Fibroblast of villous mesenchyme (primary cell): ENCODE data around the gene KDELR1. TPM values are rescaled to one million over a fixed set of nuclear protein-coding genes. Genes with fewer than 3 reads are reported as not detected.
"Not testable (repeated sequence)": the region's sequence is repeated elsewhere in the genome, so short reads cannot be mapped to it uniquely, and the experiment has no call there.

Source experiments
- DNase-seq: peaks from one replicate; pipeline ENCODE4 v3.0.0-alpha.2; 2010; ENCODE audit warnings: low read depth
- H3K4me3 ChIP-seq: 2 replicates; pipeline ENCODE4 v1.5.1; 2011; ENCODE audit warnings: low read depth, mild to moderate bottlenecking, low read length
- total RNA-seq: library from RNA; depleted of rRNA; stranded (reverse); fragments of >200 nt; gene quantifications from 2 replicates; pipeline ENCODE4 v1.2.3, GENCODE V29; 2012
- TF ChIP-seq, protein P1 (sequence below): IDR thresholded peaks from 2 replicates; pipeline ENCODE4 v1.5.1; 2012; ENCODE audit warnings: low read depth, mild to moderate bottlenecking, low read length; ENCODE audit not compliant: insufficient read depth

Gene KDELR1
- total RNA-seq, 1 donor = 111 TPM

DNA sequence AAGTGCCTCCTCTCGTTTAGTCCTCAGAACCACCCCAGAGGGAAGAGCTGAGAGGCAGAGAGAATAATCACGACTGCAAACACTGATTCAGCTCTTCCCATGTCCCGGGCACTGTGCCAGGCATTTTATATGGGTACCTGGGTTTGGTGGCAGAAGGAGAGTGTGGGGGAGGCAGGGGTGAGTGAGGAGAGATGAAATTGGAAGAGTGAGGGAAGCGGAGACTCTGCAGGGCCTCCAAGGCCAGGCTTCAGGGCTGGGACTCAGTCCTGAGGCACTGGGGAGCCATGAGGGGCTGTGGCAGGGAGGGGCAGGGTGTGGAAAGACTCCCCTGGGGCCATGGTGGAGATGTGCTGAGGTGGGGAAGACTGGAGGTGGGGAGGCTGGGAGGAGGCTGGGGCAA lies 18.4 kb downstream of the KDELR1 start:
- DNase-seq = no peak
- TF ChIP-seq, protein P1, sequence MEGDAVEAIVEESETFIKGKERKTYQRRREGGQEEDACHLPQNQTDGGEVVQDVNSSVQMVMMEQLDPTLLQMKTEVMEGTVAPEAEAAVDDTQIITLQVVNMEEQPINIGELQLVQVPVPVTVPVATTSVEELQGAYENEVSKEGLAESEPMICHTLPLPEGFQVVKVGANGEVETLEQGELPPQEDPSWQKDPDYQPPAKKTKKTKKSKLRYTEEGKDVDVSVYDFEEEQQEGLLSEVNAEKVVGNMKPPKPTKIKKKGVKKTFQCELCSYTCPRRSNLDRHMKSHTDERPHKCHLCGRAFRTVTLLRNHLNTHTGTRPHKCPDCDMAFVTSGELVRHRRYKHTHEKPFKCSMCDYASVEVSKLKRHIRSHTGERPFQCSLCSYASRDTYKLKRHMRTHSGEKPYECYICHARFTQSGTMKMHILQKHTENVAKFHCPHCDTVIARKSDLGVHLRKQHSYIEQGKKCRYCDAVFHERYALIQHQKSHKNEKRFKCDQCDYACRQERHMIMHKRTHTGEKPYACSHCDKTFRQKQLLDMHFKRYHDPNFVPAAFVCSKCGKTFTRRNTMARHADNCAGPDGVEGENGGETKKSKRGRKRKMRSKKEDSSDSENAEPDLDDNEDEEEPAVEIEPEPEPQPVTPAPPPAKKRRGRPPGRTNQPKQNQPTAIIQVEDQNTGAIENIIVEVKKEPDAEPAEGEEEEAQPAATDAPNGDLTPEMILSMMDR = no peak
- no peak overlapping the region for H3K4me3 ChIP-seq

DNA sequence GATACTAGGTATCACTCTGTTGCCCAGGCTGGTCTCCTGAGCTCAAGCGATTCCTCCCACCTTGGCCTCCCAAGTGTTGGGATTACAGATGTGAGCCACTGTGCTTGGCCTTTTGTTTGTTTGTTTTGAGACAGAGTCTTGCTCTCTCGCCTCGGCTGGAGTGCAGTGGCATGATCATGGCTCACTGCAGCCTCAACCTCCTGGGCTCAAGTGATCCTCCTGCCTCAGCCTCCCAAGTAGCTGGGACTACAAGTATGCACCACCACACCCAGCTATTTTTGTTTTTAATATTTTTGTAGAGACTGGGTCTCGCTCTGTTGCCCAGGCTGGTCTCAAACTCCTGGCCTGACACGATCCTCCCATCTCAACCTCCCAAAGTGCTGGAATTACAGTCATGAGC lies 19.6 kb downstream of the KDELR1 start:
- H3K4me3 ChIP-seq, DNase-seq: not testable (repeated sequence)

DNA sequence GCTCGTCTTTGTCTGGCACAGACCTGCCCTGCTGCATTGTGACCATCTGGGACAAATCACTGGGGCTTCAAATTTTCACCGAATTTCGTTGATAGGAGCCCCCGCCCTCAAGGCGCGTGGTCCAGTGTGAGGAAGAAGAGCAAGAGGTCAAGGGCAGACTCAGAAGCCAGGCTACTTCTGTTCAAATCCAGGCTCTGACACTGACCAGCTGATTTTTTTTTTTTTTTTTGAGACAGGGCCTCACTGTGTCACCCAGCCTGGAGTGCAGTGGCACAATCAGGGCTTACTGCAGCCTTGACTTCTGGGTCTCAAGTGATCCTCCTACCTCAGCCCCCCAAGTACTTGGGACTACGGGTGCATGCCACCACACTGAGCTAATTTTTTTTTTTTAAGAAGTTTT lies 20.0 kb downstream of the KDELR1 start:
- no peak overlapping the region for H3K4me3 ChIP-seq
- no peak for DNase-seq
- TF ChIP-seq, protein P1 = no peak

DNA sequence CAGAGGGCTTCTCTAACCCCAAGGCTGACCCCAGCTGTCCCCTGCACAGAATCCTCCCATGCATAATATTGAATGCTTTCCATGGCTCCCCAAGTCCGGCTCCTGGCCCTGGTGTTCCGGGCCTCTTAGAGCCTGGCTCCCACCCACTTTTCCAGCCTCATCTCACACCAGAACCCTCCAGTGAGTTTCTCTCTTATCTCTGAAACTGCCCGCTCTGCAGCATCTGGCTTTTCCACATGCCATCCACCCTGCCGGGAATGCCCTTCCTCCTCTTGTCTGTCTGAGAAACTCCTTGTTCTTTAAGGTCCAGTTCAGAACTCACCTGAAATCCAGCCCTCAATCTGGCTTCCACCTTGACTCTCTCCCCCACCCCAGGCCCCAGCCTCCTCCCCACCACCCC lies 20.4 kb downstream of the KDELR1 start:
- H3K4me3 ChIP-seq = no peak overlapping the region
- DNase-seq = no peak
- TF ChIP-seq, protein P1 = no peak

DNA sequence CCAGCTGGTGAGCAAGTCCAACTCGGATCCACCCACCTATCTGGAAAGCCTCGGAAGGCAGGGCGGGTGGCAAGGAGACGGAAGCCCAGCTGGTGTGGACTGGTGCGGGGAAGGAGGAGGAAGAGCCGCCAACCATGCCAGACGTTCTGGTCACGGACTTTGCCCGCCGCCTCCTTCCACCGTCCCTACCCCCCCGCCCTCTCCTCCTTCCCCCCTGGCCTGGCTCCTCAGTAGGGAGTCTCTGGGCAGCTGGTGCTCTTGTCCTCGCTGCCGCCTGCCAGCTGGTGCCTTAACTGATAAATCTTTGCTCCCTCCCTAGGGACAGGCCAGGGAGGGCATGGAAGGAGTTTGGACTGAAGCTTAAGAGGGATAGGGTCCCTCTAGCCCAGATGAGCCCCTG lies 22.4 kb downstream of the KDELR1 start:
- DNase-seq = no peak

DNA sequence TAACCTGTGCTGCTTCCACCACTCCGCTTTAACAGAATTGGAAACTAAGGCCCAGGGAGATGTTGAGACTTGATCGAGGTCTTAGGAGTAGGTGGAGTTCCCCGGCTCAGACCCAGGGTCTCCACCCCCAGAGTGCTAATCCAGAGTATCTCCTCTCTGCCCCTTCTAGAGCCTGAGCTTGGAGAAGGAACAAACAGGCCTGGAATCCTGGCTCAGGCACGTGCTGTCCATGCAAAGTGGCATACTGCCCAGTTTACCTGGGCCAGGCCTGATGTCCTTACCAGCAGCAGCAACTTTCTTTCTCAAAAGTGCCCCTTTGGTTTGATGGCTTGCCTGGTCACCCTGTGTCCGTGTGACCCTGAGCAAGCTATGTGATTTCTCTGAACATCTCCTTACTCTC lies 23.5 kb downstream of the KDELR1 start:
- no peak for DNase-seq
- H3K4me3 ChIP-seq = no peak overlapping the region
- TF ChIP-seq, protein P1 = no peak

More for the DNA sequence above, 22.4 kb downstream of the KDELR1 start:
- TF ChIP-seq, protein P1 = no peak
- H3K4me3 ChIP-seq = no peak overlapping the region

DNA sequence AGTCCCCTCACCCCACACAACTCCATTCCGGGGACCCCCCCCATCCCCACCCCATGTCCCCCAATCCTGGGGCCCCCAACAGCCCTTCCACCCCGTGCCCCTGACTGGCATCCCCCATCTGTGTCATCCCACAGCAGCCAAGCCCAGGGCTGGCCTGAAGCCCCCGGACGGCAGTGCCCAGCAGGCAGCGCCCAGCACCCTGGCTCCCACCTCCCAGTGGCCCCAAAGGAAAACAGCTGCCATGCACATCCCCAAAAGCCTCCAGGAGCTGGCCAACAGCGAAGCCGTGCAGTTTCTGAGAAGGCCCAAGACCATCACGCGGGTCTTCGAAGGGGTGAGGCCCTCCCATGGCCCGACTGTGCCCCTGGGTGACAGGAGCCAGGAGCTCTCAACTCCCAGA lies 25.7 kb downstream of the KDELR1 start:
- no peak for DNase-seq
- TF ChIP-seq, protein P1 = no peak
- H3K4me3 ChIP-seq = no peak overlapping the region
